Prostate gland (tissue), 2 donors: ENCODE measurements around the gene ZMAT5. TPM values are rescaled to one million over a fixed set of nuclear protein-coding genes. Genes with fewer than 3 reads are reported as not detected.

ENCODE experiments used
- DNase-seq: peaks from one replicate; pipeline ENCODE4 v3.0.0-alpha.2; 2019; ENCODE audit warnings: low spot score
- H3K27ac ChIP-seq, 2 donors: fragments of 200-600 bp; sonication (generic); 2 replicates each; pipeline ENCODE4 v1.5.1; 2017 to 2019
- H3K27me3 ChIP-seq: fragments of 200-600 bp; sonication (generic); replicated peaks from 2 replicates; pipeline ENCODE4 v1.5.1; 2019; ENCODE audit not compliant: insufficient read depth
- H3K36me3 ChIP-seq, 2 donors: fragments of 200-600 bp; sonication (generic); 1 replicate in 1 of 2; 2 replicates in 1 of 2; pipeline versions ENCODE4 v1.5.1 to v1.8.1; 2017 to 2019
- H3K4me1 ChIP-seq: fragments of 200-600 bp; sonication (generic); replicated peaks from 2 replicates; pipeline ENCODE4 v1.5.1; 2019
- H3K4me3 ChIP-seq, 2 donors: fragments of 200-600 bp; sonication (generic); 2 replicates each; pipeline ENCODE4 v1.5.1; 2017 to 2019
- H3K9me3 ChIP-seq: fragments of 200-600 bp; sonication (generic); 2 replicates; pipeline ENCODE4 v1.5.1; 2017
- POLR2A ChIP-seq: fragments of 450-650 bp; IDR thresholded peaks from one replicate; pipeline ENCODE4 v1.6.1; 2016; ENCODE audit warnings: antibody characterized with exemption, mild to moderate bottlenecking
- POLR2AphosphoS5 ChIP-seq: sonication (generic); formaldehyde crosslinking; IDR thresholded peaks from one replicate; pipeline ENCODE4 v1.6.1; 2017; ENCODE audit warnings: antibody characterized with exemption
- WGBS: methylation state at CpG from one replicate; pipeline ENCODE4 v1.1.5; 2018; 5-methylcytosine and 5-hydroxymethylcytosine counted together
- intact Hi-C: fragments of 100-400 bp; cut with DNase I; formaldehyde crosslinking; loops from one replicate; pipeline ENCODE4 v1.14.2; 2022
- total RNA-seq, 2 donors: library from RNA; depleted of rRNA; stranded (reverse); fragments of >200 nt; gene quantifications; one replicate each; pipeline ENCODE4 v1.1.0, GENCODE V29; 2016
- TF ChIP-seq, protein P1 (sequence below), 4 experiments: fragments of 200-600 bp in 2 of 4; fragments of 450-650 bp in 2 of 4; sonication (generic) in 2 of 4; IDR thresholded peaks; 1 replicate in 3 of 4; 2 replicates in 1 of 4; pipeline ENCODE4 v1.5.1; 2016 to 2019; ENCODE audit warnings: antibody characterized with exemption in 4 of 4, mild to moderate bottlenecking in 2 of 4, moderate library complexity in 2 of 4

ZMAT5 gene
- total RNA-seq, 2 donors from 2014 or later: 32.9 to 33.5 TPM

DNA sequence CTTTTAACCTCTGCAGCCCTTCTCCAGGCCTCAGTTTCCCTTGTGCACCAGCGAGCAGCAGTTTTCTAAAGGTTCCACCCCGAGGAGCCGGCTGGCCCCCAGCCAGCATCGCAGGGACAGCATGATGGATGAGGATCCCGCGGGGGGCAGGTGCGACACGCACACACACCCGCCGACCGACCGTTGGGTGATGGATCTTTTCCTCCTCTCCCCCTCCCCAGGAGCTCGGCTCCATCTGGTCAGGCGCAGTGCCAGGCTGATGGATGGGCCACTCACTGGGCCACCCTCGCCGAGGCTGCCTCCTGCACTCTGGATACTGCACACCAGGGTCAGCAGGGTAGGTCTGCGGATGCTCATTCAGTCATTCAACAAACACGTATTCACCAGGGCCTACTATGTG, 59.8 kb downstream of the ZMAT5 start:
- Histone ChIP-seq H3K27me3 (no peaks in the 10 kb centered on the region), H3K27ac (no peak overlapping the region), H3K4me3 (no peak overlapping the region), H3K9me3 (no peaks in the 10 kb centered on the region), H3K4me1 (no peaks in the 10 kb centered on the region), H3K36me3 (no peaks in the 10 kb centered on the region)
- no peak for DNase-seq
- intact Hi-C loops: no loop called here
- TF ChIP-seq POLR2A: no peak
- no peak for TF ChIP-seq POLR2AphosphoS5
- TF ChIP-seq, protein P1, sequence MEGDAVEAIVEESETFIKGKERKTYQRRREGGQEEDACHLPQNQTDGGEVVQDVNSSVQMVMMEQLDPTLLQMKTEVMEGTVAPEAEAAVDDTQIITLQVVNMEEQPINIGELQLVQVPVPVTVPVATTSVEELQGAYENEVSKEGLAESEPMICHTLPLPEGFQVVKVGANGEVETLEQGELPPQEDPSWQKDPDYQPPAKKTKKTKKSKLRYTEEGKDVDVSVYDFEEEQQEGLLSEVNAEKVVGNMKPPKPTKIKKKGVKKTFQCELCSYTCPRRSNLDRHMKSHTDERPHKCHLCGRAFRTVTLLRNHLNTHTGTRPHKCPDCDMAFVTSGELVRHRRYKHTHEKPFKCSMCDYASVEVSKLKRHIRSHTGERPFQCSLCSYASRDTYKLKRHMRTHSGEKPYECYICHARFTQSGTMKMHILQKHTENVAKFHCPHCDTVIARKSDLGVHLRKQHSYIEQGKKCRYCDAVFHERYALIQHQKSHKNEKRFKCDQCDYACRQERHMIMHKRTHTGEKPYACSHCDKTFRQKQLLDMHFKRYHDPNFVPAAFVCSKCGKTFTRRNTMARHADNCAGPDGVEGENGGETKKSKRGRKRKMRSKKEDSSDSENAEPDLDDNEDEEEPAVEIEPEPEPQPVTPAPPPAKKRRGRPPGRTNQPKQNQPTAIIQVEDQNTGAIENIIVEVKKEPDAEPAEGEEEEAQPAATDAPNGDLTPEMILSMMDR (IDR thresholded peaks at IDR 0.05): no peak
- WGBS: 51% methylated on average over 18 of the region's 18 CpGs

DNA sequence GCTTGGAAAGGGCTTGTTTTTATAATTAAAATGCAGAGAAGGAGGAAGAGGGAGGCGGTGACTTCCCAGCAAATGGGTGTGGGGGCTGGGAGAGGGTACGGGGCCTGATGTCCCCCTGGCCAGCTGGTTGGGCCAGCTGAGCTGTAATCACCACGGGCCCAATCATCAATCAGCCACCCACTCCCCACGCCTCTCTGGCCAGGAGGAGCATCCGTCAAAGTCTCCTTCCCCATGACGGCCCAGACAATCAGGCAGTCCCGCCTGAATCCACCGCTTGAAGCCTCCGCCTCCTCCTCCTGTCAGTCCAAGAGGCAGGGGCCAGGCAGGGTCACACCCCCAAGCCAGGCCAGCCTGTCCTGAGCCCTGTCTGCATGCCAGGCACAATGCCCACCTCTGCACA, 60.3 kb downstream of the ZMAT5 start:
- no peak for DNase-seq
- Histone ChIP-seq H3K4me3 (no peak overlapping the region), H3K9me3 (no peaks in the 10 kb centered on the region), H3K4me1 (no peaks in the 10 kb centered on the region), H3K27me3 (no peaks in the 10 kb centered on the region), H3K27ac (no peak overlapping the region), H3K36me3 (no peaks in the 10 kb centered on the region)
- TF ChIP-seq POLR2A: no peak
- TF ChIP-seq POLR2AphosphoS5: no peak
- TF ChIP-seq, protein P1 (IDR thresholded peaks at IDR 0.05): no peak
- intact Hi-C loops: no loop called here
- WGBS: 69% methylated on average over 9 of the region's 9 CpGs

DNA sequence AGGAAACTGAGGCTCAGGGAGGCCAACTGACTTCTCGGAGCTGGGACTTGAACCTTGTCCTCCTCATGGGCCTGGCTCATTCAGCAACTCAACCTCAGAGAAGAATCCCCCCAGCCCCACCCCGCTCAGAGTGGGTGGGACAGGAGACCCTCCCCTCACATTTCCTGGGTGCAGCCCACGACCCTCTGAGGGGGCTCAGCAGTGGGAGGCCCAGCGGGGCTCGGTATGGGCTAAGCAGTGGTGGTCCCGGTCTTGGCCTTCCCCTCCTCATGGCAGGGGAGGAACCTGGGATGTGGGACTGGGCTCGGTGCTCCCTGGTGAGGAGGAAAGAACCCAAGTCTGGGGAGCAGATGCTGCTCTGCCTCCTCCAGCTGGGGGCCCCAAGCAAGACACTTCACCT, 61.2 kb downstream of the ZMAT5 start:
- WGBS: 87% methylated on average over 7 of the region's 7 CpGs

DNA sequence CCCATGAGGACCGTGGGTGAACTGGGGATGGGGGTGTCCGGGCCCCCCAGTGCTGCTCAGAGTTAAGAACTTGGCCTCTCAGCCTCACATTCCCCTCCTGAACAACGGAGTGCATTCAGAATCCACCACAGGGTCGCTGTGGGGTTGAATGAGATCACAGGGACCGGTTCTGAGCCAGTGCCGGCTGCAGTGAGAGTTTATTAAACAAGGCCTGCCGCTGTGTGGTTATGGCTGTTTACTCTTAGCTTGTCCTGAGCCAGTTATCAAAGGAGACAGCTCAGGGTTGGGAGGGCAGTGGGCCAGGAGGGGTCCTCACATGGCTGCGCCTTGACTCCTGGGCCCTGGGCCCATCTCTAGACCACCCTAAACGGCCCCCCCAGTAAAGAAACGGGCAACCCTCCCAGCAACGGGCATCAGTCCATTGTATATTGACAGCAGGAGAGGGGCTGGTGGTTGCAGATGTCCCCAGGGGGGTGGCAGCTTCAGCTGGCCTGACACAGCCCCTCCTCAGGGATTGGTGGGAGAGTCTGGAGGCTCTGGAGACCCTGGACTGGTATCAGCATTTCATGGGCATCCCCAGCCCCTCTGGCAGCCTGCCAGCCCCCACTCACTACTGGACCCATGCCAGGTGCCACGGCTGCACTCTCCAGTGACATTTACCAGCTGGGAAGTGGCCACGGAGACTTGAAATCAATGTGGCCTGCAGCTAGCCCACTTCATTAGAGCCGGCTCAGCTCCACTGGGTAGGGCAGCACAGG, 62.1 kb downstream of the ZMAT5 start:
- Histone ChIP-seq H3K4me1 (no peaks in the 10 kb centered on the region), H3K27me3 (no peaks in the 10 kb centered on the region)

More for the DNA sequence above, 61.2 kb downstream of the ZMAT5 start:
- Histone ChIP-seq H3K9me3 (no peaks in the 10 kb centered on the region), H3K27ac (no peak overlapping the region), H3K4me3 (no peak overlapping the region), H3K27me3 (no peaks in the 10 kb centered on the region), H3K4me1 (no peaks in the 10 kb centered on the region), H3K36me3 (no peaks in the 10 kb centered on the region)
- no peak for DNase-seq
- TF ChIP-seq POLR2A (no peak), POLR2AphosphoS5 (no peak)
- TF ChIP-seq, protein P1 (IDR thresholded peaks at IDR 0.05): no peak
- intact Hi-C loops: no loop called here

More for the DNA sequence above, 62.1 kb downstream of the ZMAT5 start:
- Histone ChIP-seq H3K27ac (no peak overlapping the region), H3K4me3 (no peak overlapping the region), H3K36me3 (no peaks in the 10 kb centered on the region), H3K9me3 (no peaks in the 10 kb centered on the region)
- intact Hi-C loops: no loop called here
- TF ChIP-seq POLR2A: no peak
- TF ChIP-seq, protein P1 (IDR thresholded peaks at IDR 0.05): no peak
- TF ChIP-seq POLR2AphosphoS5: no peak
- 11% methylated on average over 13 of the region's 14 CpGs for WGBS
- peak; percentile 46 for DNase-seq
